ENCODE data around the gene PRKCE.

Gene PRKCE

GRCh38 chr2:46008091-46008870 is 356.8 kb downstream of the PRKCE start:
- no peak for DNase-seq

- no peak for DNase-seq
These were observed 357.8 kb downstream of the PRKCE start for GRCh38 chr2:46009315-46009714.

- DNase-seq, result no peak
These were observed 358.3 kb downstream of the PRKCE start for GRCh38 chr2:46009772-46010171.

- no peak for DNase-seq
These were observed 358.9 kb downstream of the PRKCE start for GRCh38 chr2:46010223-46010924.

- DNase-seq, result no peak
These were observed 359.5 kb downstream of the PRKCE start for GRCh38 chr2:46010925-46011490.

- no peak for DNase-seq
These were observed 361.3 kb downstream of the PRKCE start for GRCh38 chr2:46012618-46013240.

GRCh38 chr2:46013726-46014125 is 362.3 kb downstream of the PRKCE start:
- DNase-seq, result no peak

GRCh38 chr2:46014911-46015654 is 363.6 kb downstream of the PRKCE start:
- no peak for DNase-seq

GRCh38 chr2:46015671-46016070 is 364.2 kb downstream of the PRKCE start:
- DNase-seq, result no peak

- DNase-seq, result no peak
These were observed 364.6 kb downstream of the PRKCE start for GRCh38 chr2:46016091-46016490.

GRCh38 chr2:46018773-46019591 is 367.5 kb downstream of the PRKCE start:
- no peak for DNase-seq

- no peak for DNase-seq
These were observed 368.9 kb downstream of the PRKCE start for GRCh38 chr2:46020416-46020815.

GRCh38 chr2:46023165-46023854 is 371.8 kb downstream of the PRKCE start:
- no peak for DNase-seq

GRCh38 chr2:46024146-46024779 is 372.8 kb downstream of the PRKCE start:
- DNase-seq, result no peak

GRCh38 chr2:46025081-46025480 is 373.6 kb downstream of the PRKCE start:
- DNase-seq, result no peak

GRCh38 chr2:46025676-46026075 is 374.2 kb downstream of the PRKCE start:
- DNase-seq, result no peak

GRCh38 chr2:46026431-46026830 is 375.0 kb downstream of the PRKCE start:
- no peak for DNase-seq

- no peak for DNase-seq
These were observed 377.9 kb downstream of the PRKCE start for GRCh38 chr2:46029332-46029811.

GRCh38 chr2:46030330-46030729 is 378.9 kb downstream of the PRKCE start:
- no peak for DNase-seq

- no peak for DNase-seq
These were observed 380.8 kb downstream of the PRKCE start for GRCh38 chr2:46032161-46032813.
